Activated CD4-positive, alpha-beta T cell treated with anti-CD3 and anti-CD28 coated beads for 36 hours (primary cell): Measurements from ENCODE around the gene CKLF. TPM values are rescaled to one million over a fixed set of nuclear protein-coding genes. Genes with fewer than 3 reads are reported as not detected.

ENCODE experiments used
- ATAC-seq: fragments of 200-7000 bp; cut with Tn5 transposase; one replicate; pipeline ENCODE4 v1.10.0; 2021; ENCODE audit warnings: mild to moderate bottlenecking, moderate library complexity
- CTCF ChIA-PET: fragments of 350-600 bp; sonication (Branson Sonifier 250); formaldehyde crosslinking; loops from one replicate; lab custom pipeline; 2021; ENCODE audit warnings: antibody characterized with exemption; lab: Charles Lee
- POLR2A ChIA-PET: fragments of 350-600 bp; sonication (Branson Sonifier 250); formaldehyde crosslinking; loops from one replicate; lab custom pipeline; 2021; ENCODE audit warnings: antibody characterized with exemption, inconsistent platforms; lab: Charles Lee
- DNase-seq: peaks from one replicate; pipeline ENCODE4 v3.0.0-alpha.2; 2020
- H3K27ac Mint-ChIP-seq: one replicate; pipeline ENCODE4 v1.8.0; 2021; ENCODE audit warnings: mixed read lengths
- H3K27me3 Mint-ChIP-seq: one replicate; pipeline ENCODE4 v1.8.0; 2021; ENCODE audit warnings: mixed read lengths
- H3K36me3 Mint-ChIP-seq: one replicate; pipeline ENCODE4 v1.8.0; 2021; ENCODE audit warnings: low read depth, mixed read lengths
- H3K4me1 Mint-ChIP-seq: one replicate; pipeline ENCODE4 v1.8.0; 2021; ENCODE audit warnings: mixed read lengths
- H3K4me3 Mint-ChIP-seq: one replicate; pipeline ENCODE4 v1.8.0; 2021; ENCODE audit warnings: mild to moderate bottlenecking, moderate library complexity, mixed read lengths
- H3K9me3 Mint-ChIP-seq: one replicate; pipeline ENCODE4 v1.8.0; 2021; ENCODE audit warnings: low read depth, mixed read lengths
- intact Hi-C, 2 experiments: fragments of 100-400 bp; cut with DNase I in 1 of 2; cut with micrococcal nuclease in 1 of 2; formaldehyde crosslinking; loops; one replicate each; pipeline versions ENCODE4 v1.14.2 to v1.15.1; 2022 to 2024; cut with DNase I, micrococcal nuclease
- total RNA-seq, 2 experiments: library from RNA; stranded (reverse); gene quantifications; one replicate each; pipeline ENCODE4 v1.2.3, GENCODE V29; 2021

The CKLF gene
- total RNA-seq, 2 experiments from 2014 or later, result 93.5 to 122 TPM

DNA sequence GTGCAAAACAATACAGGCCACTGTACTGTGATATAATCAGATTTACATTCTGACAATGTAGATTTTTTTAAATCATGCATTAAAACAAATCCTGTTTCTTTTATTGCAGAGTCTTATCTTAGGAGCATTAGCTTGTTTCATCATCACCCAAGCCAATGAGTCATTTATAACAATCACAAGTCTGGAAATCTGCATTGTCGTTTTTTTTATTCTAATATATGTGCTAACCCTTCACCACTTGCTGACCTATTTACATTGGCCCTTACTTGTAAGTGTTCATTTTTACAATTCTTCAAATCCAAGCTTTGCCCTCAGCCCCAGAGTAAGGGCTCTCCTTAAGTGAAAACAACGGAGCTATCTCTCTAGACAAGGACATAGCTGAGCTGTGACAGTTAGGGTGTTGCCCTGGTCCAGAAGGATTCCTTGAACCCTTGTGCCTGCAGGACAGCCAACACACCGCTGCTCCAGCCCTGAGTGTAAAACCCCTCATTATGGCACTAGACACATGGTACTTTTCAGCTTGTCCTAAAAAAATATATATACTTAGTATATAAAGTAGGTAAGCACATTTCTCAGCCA, 17.5 kb downstream of the CKLF start:
- CTCF ChIA-PET, result interaction anchor here (0.8 to 2.0 kb wide), 5 partner anchors 9 to 38 kb away, joined by 3 to 6 read pairs (median 4); partner anchors contain the start of gene CMTM2
- Mint-ChIP-seq H3K36me3 (peaks cover 25% of the 10 kb centered on the region), H3K27me3 (no peaks in the 10 kb centered on the region), H3K27ac (no peak overlapping the region), H3K9me3 (no peaks in the 10 kb centered on the region), H3K4me1 (peaks cover 13% of the 10 kb centered on the region), H3K4me3 (no peak overlapping the region)
- no peak for ATAC-seq
- POLR2A ChIA-PET, result no interaction called here
- intact Hi-C loops, result no loop called here
- DNase-seq, result no peak

DNA sequence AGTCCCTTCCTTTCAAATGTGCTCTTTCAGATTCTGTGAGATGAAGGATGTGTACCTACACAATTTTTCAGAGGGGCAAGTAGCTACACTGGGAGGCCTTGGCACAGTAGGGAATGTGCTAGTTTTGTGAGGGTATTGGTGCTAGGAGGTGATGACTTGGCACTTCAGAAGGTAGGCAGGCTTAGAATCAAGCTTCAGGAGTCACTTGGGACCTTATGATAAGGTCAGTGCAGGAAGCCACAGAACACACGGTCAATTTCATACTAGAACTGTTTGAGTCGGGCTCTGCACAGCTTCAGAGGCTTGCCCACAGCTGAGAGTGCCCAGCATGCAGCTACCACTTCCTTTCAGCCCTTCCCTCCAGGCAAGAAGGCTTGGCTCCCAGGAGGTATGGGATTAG, 20.0 kb downstream of the CKLF start:
- Mint-ChIP-seq H3K9me3 (no peaks in the 10 kb centered on the region), H3K36me3 (peaks cover 7% of the 10 kb centered on the region), H3K4me1 (peaks cover 7% of the 10 kb centered on the region), H3K4me3 (no peak overlapping the region), H3K27me3 (no peaks in the 10 kb centered on the region), H3K27ac (peak overlapping the region; percentile 45)
- ATAC-seq (no peak), DNase-seq (no peak)
- POLR2A ChIA-PET, result no interaction called here
- CTCF ChIA-PET, result interaction anchor here (1.1 to 3.8 kb wide), 2 partner anchors 9 to 166 kb away, joined by 3 to 14 read pairs; no protein-coding TSS in a partner anchor
- intact Hi-C loops, result no loop called here

DNA sequence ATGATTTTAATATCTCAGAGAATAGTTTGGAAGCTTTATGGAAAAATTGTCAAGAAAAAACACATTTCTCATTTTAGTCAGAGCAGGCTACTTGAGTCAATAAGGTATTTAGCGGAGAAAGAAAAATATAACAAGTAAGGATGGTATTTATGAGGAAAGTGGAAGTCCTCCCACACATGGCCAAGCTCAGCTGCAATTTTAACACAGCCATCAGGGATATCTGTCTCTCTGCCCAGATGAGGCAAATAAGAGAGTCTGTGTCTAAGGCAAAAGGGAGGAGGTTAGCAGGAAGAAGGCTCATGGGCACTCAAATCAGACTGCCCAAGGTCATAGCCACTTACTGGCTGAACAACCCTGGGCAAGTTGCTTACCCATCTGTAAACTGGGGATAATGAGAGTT, 21.7 kb downstream of the CKLF start:
- H3K4me3 Mint-ChIP-seq, result no peak overlapping the region
- ATAC-seq (no peak), DNase-seq (no peak)
- ChIA-PET CTCF (interaction anchor here (1.0 to 3.8 kb wide), 5 partner anchors 8 to 38 kb away, joined by 3 to 14 read pairs (median 4); no protein-coding TSS in a partner anchor), POLR2A (no interaction called here)
- H3K4me1 Mint-ChIP-seq, result peaks cover 4% of the 10 kb centered on the region
- peaks cover 10% of the 10 kb centered on the region for H3K27me3 Mint-ChIP-seq
- no peaks in the 10 kb centered on the region for H3K9me3 Mint-ChIP-seq
- H3K36me3 Mint-ChIP-seq, result no peaks in the 10 kb centered on the region
- intact Hi-C loops, result no loop called here
- H3K27ac Mint-ChIP-seq, result no peak overlapping the region

DNA sequence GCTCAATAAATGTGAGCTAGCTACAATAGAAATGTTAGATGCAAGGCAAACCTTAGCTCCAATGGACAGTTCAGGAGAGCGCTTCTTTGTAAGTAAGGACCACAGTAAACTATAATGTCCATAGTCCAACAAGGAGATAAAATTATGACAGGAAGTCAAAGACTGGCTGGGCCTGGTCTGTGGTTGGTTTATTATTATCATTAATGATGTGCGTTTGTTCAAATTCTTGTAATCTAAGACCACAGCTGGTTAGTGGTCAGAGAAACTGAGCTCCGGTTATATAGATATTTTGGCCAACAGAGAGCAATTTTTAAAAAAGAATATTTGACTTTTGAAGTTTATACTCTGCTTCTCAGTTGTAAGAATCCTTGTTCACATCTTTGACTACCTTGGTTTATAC, 22.2 kb downstream of the CKLF start:
- H3K27me3 Mint-ChIP-seq, result peaks cover 13% of the 10 kb centered on the region
- POLR2A ChIA-PET, result no interaction called here
- DNase-seq, result no peak
- no peak for ATAC-seq
- no peaks in the 10 kb centered on the region for H3K36me3 Mint-ChIP-seq
- no peak overlapping the region for H3K27ac Mint-ChIP-seq
- H3K9me3 Mint-ChIP-seq, result no peaks in the 10 kb centered on the region
- CTCF ChIA-PET, result interaction anchor here (1.0 to 3.8 kb wide), 4 partner anchors 8 to 38 kb away, joined by 3 to 14 read pairs (median 4); no protein-coding TSS in a partner anchor
- H3K4me1 Mint-ChIP-seq, result peaks cover 4% of the 10 kb centered on the region
- no peak overlapping the region for H3K4me3 Mint-ChIP-seq
- intact Hi-C loops, result no loop called here

DNA sequence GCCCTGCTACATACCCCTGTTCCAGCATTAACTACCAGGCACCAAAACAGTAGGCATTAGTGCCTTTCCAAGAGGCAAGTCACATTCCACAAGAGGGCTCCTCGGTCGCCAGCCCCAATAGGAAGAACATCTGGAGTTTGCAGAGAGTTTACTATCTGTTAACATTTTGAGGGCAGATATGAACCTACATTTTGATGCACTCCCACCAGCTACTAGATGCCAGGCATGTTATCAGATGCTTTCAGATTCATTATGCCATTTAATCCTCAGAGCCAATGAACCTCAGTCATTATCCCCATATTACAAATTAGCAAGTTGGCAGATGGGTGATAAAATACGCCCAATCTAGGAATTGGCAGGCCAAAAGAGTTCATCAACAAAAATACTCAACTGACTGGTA, 22.7 kb downstream of the CKLF start:
- H3K27me3 Mint-ChIP-seq, result peaks cover 18% of the 10 kb centered on the region
- intact Hi-C loops, result no loop called here
- peaks cover 4% of the 10 kb centered on the region for H3K4me1 Mint-ChIP-seq
- ATAC-seq (no peak), DNase-seq (no peak)
- no peak overlapping the region for H3K27ac Mint-ChIP-seq
- ChIA-PET CTCF (interaction anchor here (1.0 to 3.8 kb wide), 3 partner anchors 12 to 168 kb away, joined by 3 to 14 read pairs (median 3); no protein-coding TSS in a partner anchor), POLR2A (interaction anchor here (0.6 to 1.1 kb wide), 2 partner anchors 11 to 220 kb away, joined by 3 read pairs; no protein-coding TSS in a partner anchor)
- H3K9me3 Mint-ChIP-seq, result no peaks in the 10 kb centered on the region
- H3K36me3 Mint-ChIP-seq, result no peaks in the 10 kb centered on the region
- no peak overlapping the region for H3K4me3 Mint-ChIP-seq

DNA sequence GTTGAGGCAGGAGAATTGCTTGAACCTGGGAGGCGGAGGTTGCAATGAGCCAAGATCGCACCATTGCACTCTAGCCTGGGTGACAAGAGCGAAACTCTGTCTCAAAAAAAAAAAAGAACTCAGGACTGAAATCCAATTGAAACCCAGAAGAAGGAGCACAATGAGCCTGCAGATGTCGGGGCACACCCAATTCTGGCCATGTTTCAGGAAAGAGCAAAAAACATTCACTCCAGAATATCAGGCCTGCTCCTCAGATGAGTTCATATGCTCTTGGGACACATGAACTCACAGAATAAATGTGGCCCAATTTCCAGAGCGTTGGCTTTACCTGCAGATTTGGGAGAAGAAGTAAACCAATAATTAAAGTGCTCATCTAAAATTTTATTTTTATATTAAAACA, 23.9 kb downstream of the CKLF start:
- Mint-ChIP-seq H3K27me3 (peaks cover 27% of the 10 kb centered on the region), H3K9me3 (no peaks in the 10 kb centered on the region), H3K36me3 (no peaks in the 10 kb centered on the region), H3K4me3 (no peak overlapping the region), H3K27ac (no peak overlapping the region), H3K4me1 (peaks cover 4% of the 10 kb centered on the region)
- DNase-seq, result no peak
- ATAC-seq, result no peak
- intact Hi-C loops, result no loop called here
- ChIA-PET CTCF (interaction anchor here (1.1 kb wide), 1 partner anchor 74 kb away, joined by 3 read pairs; no protein-coding TSS in a partner anchor), POLR2A (interaction anchor here (1.1 kb wide), 1 partner anchor 12 kb away, joined by 3 read pairs; no protein-coding TSS in a partner anchor)

DNA sequence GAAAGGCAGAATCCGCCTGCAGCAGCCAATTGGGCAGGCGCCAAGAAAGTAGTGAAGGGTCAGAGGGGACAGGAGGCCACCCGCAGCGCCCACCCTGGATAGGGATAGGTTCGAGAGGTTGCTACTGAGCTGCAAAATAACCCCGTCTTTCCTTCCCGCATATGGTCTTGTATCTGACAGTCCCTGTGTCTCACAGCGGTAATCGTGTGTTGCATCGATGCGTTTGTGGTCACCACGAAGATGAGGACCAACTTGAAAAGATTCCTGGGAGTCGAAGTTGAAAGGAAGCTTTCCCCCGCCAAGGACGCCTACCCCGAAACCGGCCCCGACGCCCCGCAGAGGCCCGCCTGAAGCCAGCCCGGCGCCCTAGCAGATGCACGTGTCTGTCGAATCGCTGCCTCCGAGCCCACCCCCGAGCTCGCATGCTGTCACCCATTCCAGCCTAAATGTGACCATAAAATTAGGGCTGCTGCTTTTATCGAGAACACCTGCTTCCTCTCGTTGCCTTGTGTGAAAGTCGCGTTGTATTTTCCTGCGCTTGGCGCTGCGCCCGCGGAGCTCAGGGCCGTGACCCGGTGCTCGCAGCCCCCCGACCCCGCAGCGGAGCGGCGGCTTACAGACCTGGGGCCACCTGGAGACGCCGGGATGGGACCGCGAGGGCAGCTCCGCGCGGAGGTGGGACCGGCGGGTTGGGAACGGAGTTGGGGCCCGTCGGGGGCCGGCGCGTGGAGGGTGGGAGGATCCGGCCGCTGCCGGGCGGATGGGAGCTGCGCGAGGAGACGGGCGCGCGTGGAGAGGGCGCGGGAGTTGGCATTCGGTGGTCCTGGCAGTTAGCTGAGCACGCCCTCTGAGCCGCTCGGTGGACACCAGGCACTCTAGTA, 26.5 kb downstream of the CKLF start, which contains the start of gene CMTM2:
CMTM2 (plus strand) TSS at position 813 of the 881 bp plus-strand sequence. CDS start 145 bp downstream, outside the sequence.
- H3K27me3 Mint-ChIP-seq, result peaks cover 27% of the 10 kb centered on the region
- DNase-seq (peak; percentile 30), ATAC-seq (peak; percentile 30)
- no peaks in the 10 kb centered on the region for H3K36me3 Mint-ChIP-seq
- no peaks in the 10 kb centered on the region for H3K9me3 Mint-ChIP-seq
- ChIA-PET POLR2A (interaction anchor here (0.6 kb wide), 2 partner anchors 31 to 91 kb away, joined by 3 read pairs; no protein-coding TSS in a partner anchor), CTCF (interaction anchor here (0.5 to 1.6 kb wide), 9 partner anchors 9 to 222 kb away, joined by 3 to 6 read pairs (median 3); no protein-coding TSS in a partner anchor)
- peaks cover 7% of the 10 kb centered on the region for H3K4me1 Mint-ChIP-seq
- peak within 1 kb of the TSS; percentile 43 for H3K4me3 Mint-ChIP-seq
- H3K27ac Mint-ChIP-seq, result no peak within 1 kb of the TSS
- intact Hi-C loops, result no loop called here

DNA sequence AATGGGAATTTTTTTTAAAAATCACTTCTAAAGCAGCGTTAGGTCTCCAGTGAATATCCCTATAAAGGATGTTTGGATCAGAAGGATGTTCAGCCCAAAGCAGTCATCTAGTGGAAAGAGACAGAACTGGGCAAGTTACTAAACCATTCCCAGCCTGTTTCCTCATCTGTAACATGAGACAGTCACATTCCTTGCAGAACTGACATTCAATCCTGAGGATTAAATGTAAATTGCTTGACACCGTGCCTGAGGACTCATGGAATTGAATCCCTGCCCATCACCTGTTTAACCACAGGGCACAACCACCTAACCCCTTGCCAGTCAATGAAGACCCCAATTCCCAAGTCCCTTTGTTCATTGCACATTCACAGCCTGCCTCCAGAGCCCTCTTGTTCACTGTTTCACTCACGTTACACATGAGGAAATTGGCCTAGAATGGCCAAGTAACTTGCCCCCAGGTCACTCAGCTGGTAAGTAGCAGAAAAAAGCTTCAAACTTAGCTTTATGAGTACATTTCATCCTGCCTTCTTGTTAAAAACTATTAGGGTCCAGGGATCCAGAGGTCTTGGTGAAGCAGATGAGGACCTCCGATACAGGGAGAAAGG, 28.3 kb downstream of the CKLF start:
- Mint-ChIP-seq H3K27me3 (peaks cover 27% of the 10 kb centered on the region), H3K27ac (no peak overlapping the region), H3K36me3 (no peaks in the 10 kb centered on the region), H3K4me1 (peaks cover 7% of the 10 kb centered on the region), H3K4me3 (no peak overlapping the region), H3K9me3 (no peaks in the 10 kb centered on the region)
- intact Hi-C loops, result no loop called here
- POLR2A ChIA-PET, result no interaction called here
- CTCF ChIA-PET, result interaction anchor here (0.7 to 1.8 kb wide), 6 partner anchors 9 to 233 kb away, joined by 3 to 5 read pairs (median 4); no protein-coding TSS in a partner anchor
- ATAC-seq (no peak), DNase-seq (no peak)

DNA sequence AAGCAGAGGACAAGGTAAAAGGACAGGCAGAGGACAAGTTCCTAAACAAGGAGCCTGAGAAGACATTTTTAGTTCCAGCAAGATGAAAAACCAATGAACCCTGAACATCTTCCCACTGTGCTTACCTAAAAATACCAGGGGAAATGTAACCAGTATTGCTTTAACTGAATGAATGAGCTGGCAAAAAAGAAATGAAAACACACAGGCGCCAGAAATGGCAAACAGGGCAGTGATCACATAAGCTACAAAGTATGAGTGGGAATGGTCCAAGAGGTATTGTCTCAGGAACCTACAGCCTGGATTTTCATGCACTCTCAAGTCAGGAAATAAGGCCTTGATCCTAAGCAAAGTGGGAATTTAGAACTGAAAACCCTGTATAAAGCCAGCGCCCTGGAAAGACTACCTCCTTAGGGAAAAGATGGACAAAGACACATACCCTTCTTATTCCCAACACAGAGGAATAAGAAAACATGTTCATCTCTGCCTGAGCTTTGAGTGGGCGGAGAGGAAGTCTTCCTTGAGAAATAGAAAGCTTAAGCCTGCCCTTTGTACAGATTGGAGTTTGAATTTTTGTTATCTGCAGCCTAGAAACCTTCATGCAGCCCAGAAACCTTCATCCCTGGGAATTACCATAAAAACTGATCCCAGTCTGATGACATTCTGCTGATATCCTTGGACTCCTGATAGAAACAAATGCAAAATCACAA, 29.0 kb downstream of the CKLF start:
- Mint-ChIP-seq H3K27me3 (peaks cover 27% of the 10 kb centered on the region), H3K4me1 (peaks cover 7% of the 10 kb centered on the region), H3K36me3 (no peaks in the 10 kb centered on the region), H3K27ac (no peak overlapping the region), H3K9me3 (no peaks in the 10 kb centered on the region), H3K4me3 (no peak overlapping the region)
- ChIA-PET CTCF (interaction anchor here (0.7 to 1.8 kb wide), 7 partner anchors 8 to 232 kb away, joined by 3 to 5 read pairs (median 4); partner anchors contain the start of gene CMTM3), POLR2A (no interaction called here)
- intact Hi-C loops, result no loop called here
- ATAC-seq, result no peak
- no peak for DNase-seq

DNA sequence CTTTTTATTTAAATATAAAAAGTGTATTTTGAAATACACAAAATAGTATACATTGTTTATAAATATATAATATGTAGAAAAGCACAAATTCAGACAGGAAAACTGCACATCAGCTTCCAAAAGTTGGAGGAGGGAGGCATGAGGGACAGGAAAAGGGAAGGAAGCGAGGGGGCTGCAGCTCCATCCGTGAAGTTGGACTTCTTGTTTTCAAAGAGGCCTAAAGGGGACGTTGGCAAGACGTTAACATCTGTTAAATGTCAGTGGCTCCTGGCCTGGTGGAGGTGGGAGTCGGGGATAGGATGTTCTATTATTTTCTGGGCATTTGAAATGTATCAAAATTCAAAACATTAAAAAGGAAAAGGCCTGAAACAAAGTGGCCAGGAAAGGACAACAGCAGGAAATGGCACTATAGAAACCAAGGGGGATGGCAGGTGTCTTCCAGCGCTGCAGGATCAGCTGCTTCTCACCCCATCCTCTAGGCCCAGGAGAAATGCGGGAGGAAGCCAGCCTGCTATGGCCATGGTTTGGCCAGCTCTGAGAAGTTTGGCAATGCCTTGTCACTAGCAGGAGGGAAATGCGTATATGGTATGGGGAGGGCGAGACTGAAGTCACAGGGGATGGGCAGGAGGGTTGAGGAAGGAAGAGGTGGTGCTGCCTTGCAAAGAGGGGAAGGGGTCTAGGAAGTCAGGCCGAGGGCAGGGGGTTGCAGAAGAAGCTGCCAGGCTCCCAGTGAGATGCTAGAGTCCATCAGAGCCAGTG, 33.3 kb downstream of the CKLF start:
- H3K4me1 Mint-ChIP-seq, result peaks cover 34% of the 10 kb centered on the region
- H3K36me3 Mint-ChIP-seq, result no peaks in the 10 kb centered on the region
- intact Hi-C loops, result loop anchor here in 1 of 2 experiments (5.0 kb wide), 1 partner anchor 68 kb away; no protein-coding TSS in a partner anchor
- no peaks in the 10 kb centered on the region for H3K9me3 Mint-ChIP-seq
- ATAC-seq, result no peak
- DNase-seq, result no peak
- POLR2A ChIA-PET, result no interaction called here
- no peak overlapping the region for H3K27ac Mint-ChIP-seq
- H3K27me3 Mint-ChIP-seq, result peaks cover 4% of the 10 kb centered on the region
- H3K4me3 Mint-ChIP-seq, result no peak overlapping the region
- CTCF ChIA-PET, result interaction anchor here (0.6 to 0.9 kb wide), 2 partner anchors 38 to 1734 kb away, joined by 3 read pairs; no protein-coding TSS in a partner anchor
